ENCODE measurements around the gene ASXL3.

ASXL3 gene

GRCh38 chr18:33729556-33729955 is 151.5 kb downstream of the ASXL3 start:
- DNase-seq, result no peak

- DNase-seq, result no peak
These were observed 155.4 kb downstream of the ASXL3 start for GRCh38 chr18:33733376-33733775.

GRCh38 chr18:33735428-33735827 is 157.4 kb downstream of the ASXL3 start:
- no peak for DNase-seq

GRCh38 chr18:33741760-33742159 is 163.7 kb downstream of the ASXL3 start:
- no peak for DNase-seq

DNA sequence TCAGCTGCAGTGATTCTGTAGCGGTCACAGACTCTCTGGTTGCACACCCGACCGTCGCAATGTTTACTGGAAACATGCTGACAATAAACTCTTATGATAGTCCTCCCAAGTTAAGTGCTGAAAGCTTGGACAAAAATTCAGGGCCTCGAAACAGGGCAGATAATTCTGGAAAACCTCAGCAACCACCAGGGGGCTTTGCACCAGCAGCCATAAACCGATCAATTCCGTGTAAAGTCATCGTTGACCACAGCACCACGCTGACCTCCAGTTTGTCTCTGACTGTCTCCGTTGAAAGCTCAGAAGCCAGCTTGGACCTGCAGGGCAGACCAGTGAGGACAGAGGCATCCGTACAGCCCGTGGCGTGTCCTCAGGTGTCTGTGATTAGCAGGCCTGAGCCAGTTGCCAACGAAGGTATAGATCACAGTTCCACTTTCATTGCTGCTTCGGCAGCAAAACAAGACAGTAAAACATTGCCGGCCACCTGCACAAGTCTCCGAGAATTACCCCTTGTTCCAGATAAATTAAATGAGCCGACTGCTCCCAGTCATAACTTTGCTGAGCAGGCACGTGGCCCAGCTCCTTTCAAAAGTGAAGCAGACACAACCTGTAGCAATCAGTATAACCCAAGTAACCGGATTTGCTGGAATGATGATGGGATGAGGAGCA is 166.1 kb downstream of the ASXL3 start:
- peak in 1 of 2 experiments; percentile 54 for DNase-seq

DNA sequence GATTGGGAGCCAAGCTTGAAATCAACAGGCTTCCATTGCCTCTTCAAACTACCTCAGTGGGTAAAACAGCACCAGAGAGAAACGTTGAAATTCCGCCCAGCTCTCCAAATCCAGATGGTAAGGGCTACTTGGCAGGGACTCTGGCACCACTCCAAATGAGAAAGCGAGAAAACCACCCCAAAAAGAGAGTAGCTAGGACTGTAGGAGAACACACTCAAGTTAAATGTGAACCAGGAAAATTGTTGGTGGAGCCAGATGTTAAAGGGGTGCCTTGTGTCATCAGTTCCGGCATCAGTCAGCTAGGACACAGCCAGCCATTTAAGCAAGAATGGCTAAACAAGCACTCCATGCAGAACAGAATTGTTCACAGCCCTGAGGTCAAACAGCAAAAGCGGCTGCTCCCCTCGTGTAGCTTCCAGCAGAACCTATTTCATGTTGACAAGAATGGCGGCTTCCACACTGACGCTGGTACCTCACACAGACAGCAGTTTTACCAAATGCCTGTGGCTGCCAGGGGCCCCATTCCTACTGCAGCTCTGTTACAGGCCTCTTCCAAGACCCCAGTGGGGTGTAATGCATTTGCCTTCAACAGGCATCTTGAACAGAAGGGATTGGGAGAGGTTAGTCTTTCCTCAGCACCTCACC is 167.3 kb downstream of the ASXL3 start:
- peak in 1 of 2 experiments; percentile 47 for DNase-seq

- peak; percentile 57 to 82 for DNase-seq
These were observed 168.0 kb downstream of the ASXL3 start for GRCh38 chr18:33745871-33746545.

DNA sequence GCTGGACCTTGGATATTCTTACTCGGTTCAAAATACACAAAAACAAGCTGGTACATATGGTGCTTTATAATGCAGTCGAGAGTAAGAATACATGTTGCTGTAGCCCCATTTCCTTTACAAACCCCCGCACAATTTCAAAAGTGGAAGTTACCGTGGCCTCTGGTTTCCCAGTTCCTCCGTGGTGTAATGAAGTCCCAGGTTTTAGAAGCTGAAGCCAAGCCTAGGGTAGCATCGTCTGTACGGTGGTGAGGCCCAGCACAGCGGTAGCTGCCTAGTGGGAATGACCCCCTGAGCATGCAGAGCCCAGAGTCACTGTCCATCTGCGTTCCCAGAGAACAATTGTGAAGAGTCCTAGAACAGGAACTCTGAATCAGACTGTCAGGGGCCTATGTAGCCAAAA is 171.8 kb downstream of the ASXL3 start:
- DNase-seq, result no peak

GRCh38 chr18:33750366-33750765 is 172.3 kb downstream of the ASXL3 start:
- DNase-seq, result no peak

DNA sequence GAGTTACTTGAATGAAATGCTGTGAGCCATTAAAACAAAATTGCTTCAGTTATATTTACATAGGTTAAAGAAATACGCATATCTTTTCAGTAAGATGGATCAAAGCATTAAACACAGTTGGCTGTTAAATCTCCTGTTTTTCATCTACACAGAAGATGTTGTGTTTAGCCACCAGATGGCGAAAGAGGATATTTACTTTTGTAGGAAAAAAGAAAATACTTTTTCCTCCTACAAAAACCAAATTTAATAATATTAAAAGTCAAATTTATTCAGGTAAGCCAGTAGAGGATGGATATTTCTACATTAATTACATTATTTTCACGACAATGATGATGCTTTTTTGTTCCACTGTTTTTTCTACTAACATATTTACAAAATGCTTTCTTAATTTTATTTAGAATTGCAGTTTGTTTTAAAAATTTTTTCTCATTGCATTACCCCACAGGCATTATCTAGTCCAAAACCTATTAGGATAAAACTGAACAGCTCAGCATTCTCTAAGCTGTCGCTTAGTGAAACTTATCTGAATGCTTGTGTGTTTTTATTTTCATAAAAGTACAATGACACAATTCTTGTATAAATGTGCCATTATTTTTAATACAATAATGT is 173.7 kb downstream of the ASXL3 start:
- peak in 1 of 2 experiments; percentile 33 for DNase-seq

DNA sequence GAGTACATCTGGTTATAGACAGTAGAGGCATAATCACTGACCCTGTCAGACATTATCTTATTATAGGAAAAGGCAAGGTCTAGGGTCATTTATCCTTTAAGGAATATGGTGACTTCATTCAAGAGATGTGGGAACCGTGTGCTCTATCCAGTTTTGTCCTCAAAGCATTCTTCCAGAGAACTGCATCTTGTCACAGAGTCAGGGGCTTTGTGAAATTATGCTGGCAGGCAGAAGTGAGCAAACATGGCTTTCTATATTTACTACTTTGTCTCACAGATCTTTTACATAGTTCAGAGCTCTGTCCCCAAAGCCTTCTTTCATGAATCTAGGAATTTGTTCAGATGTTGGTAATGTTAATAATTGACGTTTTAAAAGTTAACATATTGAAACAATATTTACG is 177.4 kb downstream of the ASXL3 start:
- no peak for DNase-seq

GRCh38 chr18:33755931-33756560 is 178.0 kb downstream of the ASXL3 start:
- no peak for DNase-seq

- DNase-seq, result no peak
These were observed 179.0 kb downstream of the ASXL3 start for GRCh38 chr18:33757037-33757436.

- no peak for DNase-seq
These were observed 183.3 kb downstream of the ASXL3 start for GRCh38 chr18:33761363-33761762.

- DNase-seq, result no peak
These were observed 203.4 kb downstream of the ASXL3 start for GRCh38 chr18:33781429-33781828.
